Breast epithelium (tissue), 4 donors: ENCODE data around the gene RALGPS1. TPM values are rescaled to one million over a fixed set of nuclear protein-coding genes. Genes with fewer than 3 reads are reported as not detected.
A peak's percentile ranks its signal among the peaks of the same experiment; 100 is the strongest.

ENCODE experiments used
- DNase-seq, 2 donors: peaks; one replicate each; pipeline ENCODE4 v3.0.0-alpha.2; 2019; ENCODE audit warnings: low spot score in 2 of 2
- H3K27ac ChIP-seq, 2 donors: fragments of 200-600 bp; sonication (generic) in 1 of 2; one replicate each; pipeline ENCODE4 v1.5.1; 2016 to 2019; ENCODE audit warnings: mild to moderate bottlenecking in 1 of 2
- H3K27me3 ChIP-seq, 2 donors: fragments of 200-600 bp; sonication (generic) in 1 of 2; one replicate each; pipeline versions ENCODE4 v1.5.1 to v1.6.0; 2017 to 2019; ENCODE audit warnings: control low read depth in 1 of 2, mild to moderate bottlenecking in 1 of 2
- H3K36me3 ChIP-seq: fragments of 200-600 bp; one replicate; pipeline ENCODE4 v1.5.1; 2019
- H3K4me1 ChIP-seq, 2 donors: fragments of 200-600 bp; sonication (generic); one replicate each; pipeline ENCODE4 v1.5.1; 2016 to 2019; ENCODE audit warnings: control low read depth in 1 of 2
- H3K4me3 ChIP-seq, 3 donors: fragments of 200-600 bp; sonication (generic); 1 replicate in 2 of 3; 2 replicates in 1 of 3; pipeline ENCODE4 v1.5.1; 2016 to 2019; ENCODE audit warnings: mild to moderate bottlenecking in 3 of 3, moderate library complexity in 2 of 3
- H3K9me3 ChIP-seq, 2 donors: fragments of 200-600 bp; sonication (generic) in 1 of 2; one replicate each; pipeline ENCODE4 v1.5.1; 2016 to 2019; ENCODE audit warnings: control low read depth in 1 of 2
- POLR2A ChIP-seq: fragments of 450-650 bp; IDR thresholded peaks from one replicate; pipeline ENCODE4 v1.6.1; 2016; ENCODE audit warnings: antibody characterized with exemption, mild to moderate bottlenecking, moderate library complexity
- POLR2AphosphoS5 ChIP-seq, 3 donors: sonication (generic); formaldehyde crosslinking; IDR thresholded peaks; one replicate each; pipeline ENCODE4 v1.6.1; 2017; ENCODE audit warnings: antibody characterized with exemption in 3 of 3
- intact Hi-C: fragments of 100-400 bp; cut with DNase I; formaldehyde crosslinking; loops from one replicate; pipeline ENCODE4 v1.15.1; 2023; ENCODE audit warnings: low total_unique reads
- total RNA-seq, 3 donors: library from RNA; depleted of rRNA; stranded (reverse); fragments of >200 nt; gene quantifications; one replicate each; pipeline ENCODE4 v1.1.0, GENCODE V29; 2016
- TF ChIP-seq, protein P1 (sequence below), 3 donors: fragments of 450-650 bp; IDR thresholded peaks; one replicate each; pipeline ENCODE4 v1.5.1; 2016 to 2017; ENCODE audit warnings: antibody characterized with exemption in 3 of 3, mild to moderate bottlenecking in 3 of 3, moderate library complexity in 3 of 3

Gene RALGPS1
- total RNA-seq, 3 donors from 2014 or later = 5.8 to 30.7 (median 15.1) TPM

GRCh38 chr9:127222388-127223095 lies 308.0 kb downstream of the RALGPS1 start:
- H3K27ac ChIP-seq = no peak overlapping the region
- intact Hi-C loops = loop anchor here (10.0 kb wide), 1 partner anchor 192 kb away; no protein-coding TSS in a partner anchor
- H3K4me1 ChIP-seq = no peaks in the 10 kb centered on the region
- H3K4me3 ChIP-seq = no peak overlapping the region
- DNase-seq = no peak
- no peaks in the 10 kb centered on the region for H3K9me3 ChIP-seq
- H3K27me3 ChIP-seq = no peaks in the 10 kb centered on the region
- TF ChIP-seq POLR2AphosphoS5 (IDR thresholded peaks at IDR 0.05) (no peak), POLR2A (no peak)
- TF ChIP-seq, protein P1, sequence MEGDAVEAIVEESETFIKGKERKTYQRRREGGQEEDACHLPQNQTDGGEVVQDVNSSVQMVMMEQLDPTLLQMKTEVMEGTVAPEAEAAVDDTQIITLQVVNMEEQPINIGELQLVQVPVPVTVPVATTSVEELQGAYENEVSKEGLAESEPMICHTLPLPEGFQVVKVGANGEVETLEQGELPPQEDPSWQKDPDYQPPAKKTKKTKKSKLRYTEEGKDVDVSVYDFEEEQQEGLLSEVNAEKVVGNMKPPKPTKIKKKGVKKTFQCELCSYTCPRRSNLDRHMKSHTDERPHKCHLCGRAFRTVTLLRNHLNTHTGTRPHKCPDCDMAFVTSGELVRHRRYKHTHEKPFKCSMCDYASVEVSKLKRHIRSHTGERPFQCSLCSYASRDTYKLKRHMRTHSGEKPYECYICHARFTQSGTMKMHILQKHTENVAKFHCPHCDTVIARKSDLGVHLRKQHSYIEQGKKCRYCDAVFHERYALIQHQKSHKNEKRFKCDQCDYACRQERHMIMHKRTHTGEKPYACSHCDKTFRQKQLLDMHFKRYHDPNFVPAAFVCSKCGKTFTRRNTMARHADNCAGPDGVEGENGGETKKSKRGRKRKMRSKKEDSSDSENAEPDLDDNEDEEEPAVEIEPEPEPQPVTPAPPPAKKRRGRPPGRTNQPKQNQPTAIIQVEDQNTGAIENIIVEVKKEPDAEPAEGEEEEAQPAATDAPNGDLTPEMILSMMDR (IDR thresholded peaks at IDR 0.05) = no peak
- H3K36me3 ChIP-seq = no peaks in the 10 kb centered on the region

DNA sequence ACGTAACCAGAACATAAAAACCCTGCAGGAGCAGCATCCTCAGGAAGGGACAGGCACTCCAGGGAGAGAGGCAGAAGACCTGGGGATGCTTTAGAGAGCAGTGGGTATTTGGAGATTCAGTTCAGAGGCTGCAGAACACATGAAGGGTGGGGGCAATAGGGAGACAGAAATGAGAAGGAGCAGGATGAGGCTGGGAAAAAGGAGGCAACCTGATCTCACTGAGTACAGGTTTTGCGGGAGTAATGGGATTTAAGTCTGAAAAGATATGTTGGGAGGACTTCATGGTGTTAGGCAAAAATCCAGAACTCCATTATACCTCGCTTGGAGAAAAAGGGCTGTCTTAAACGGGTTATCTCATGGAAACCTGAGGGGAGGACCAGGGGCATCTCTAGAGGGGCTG lies 308.7 kb downstream of the RALGPS1 start:
- Histone ChIP-seq H3K4me3 (no peak overlapping the region), H3K27me3 (no peaks in the 10 kb centered on the region), H3K4me1 (no peaks in the 10 kb centered on the region), H3K9me3 (no peaks in the 10 kb centered on the region), H3K36me3 (no peaks in the 10 kb centered on the region), H3K27ac (peak overlapping the region; percentile 64 to 83)
- TF ChIP-seq POLR2A (no peak), POLR2AphosphoS5 (IDR thresholded peaks at IDR 0.05) (no peak)
- TF ChIP-seq, protein P1 (IDR thresholded peaks at IDR 0.05) = no peak
- no peak for DNase-seq
- intact Hi-C loops = loop anchor here (10.0 kb wide), 1 partner anchor 192 kb away; no protein-coding TSS in a partner anchor

GRCh38 chr9:127223810-127224177 lies 309.2 kb downstream of the RALGPS1 start:
- H3K9me3 ChIP-seq = no peaks in the 10 kb centered on the region
- peak in 1 of 2 donors; percentile 28 for DNase-seq
- H3K4me1 ChIP-seq = no peaks in the 10 kb centered on the region
- intact Hi-C loops = loop anchor here (10.0 kb wide), 1 partner anchor 191 kb away; no protein-coding TSS in a partner anchor
- peak overlapping the region; percentile 64 to 83 for H3K27ac ChIP-seq
- TF ChIP-seq POLR2AphosphoS5 (IDR thresholded peaks at IDR 0.05) (no peak), POLR2A (no peak)
- TF ChIP-seq, protein P1 (IDR thresholded peaks at IDR 0.05) = no peak
- no peaks in the 10 kb centered on the region for H3K36me3 ChIP-seq
- peak overlapping the region in 2 of 3 donors; percentile 76 to 79 for H3K4me3 ChIP-seq
- no peaks in the 10 kb centered on the region for H3K27me3 ChIP-seq

DNA sequence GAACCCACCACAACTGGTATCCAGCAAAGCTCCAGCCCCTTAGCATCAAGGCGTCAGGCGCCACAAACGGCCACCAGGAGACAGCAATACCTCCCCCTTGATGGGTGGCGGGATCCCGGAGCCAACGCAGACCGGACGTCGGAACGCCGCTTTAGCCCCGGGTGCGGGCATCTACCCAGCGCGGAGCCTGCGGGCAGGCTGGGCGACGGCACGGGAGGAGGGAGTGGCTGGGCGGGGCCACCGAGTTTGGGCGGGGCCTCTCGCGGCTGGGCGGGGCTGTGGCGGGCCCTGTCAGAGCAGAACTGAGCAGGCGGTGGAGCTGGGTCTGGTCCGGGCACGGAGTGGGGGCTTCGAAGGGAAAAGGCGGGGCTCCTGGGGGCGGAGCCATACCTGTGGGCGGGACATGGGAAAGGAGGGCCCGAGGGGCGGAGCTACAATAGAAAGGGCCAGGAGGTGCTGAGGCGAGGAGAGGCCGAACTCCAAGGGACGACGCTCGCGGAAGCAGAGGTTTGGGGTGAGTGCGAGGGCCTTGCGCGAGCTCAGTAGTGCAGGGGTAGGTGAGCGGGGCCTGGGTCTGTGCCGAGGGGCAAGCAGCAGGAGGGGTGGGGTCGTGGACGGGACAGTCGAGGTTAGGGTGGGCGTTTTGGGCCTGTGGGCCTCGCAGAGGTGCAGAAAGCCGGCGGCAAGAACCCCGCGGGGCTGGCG lies 309.7 kb downstream of the RALGPS1 start:
- intact Hi-C loops = loop anchor here (10.0 kb wide), 1 partner anchor 190 kb away; no protein-coding TSS in a partner anchor
- Histone ChIP-seq H3K4me3 (peak overlapping the region; percentile 47 to 79 (median 76)), H3K27me3 (no peaks in the 10 kb centered on the region), H3K4me1 (no peaks in the 10 kb centered on the region), H3K36me3 (no peaks in the 10 kb centered on the region), H3K9me3 (no peaks in the 10 kb centered on the region), H3K27ac (peak overlapping the region; percentile 64 to 83)
- peak in 1 of 3 donors; percentile 49 for TF ChIP-seq POLR2AphosphoS5 (IDR thresholded peaks at IDR 0.05)
- TF ChIP-seq POLR2A = no peak
- TF ChIP-seq, protein P1 (IDR thresholded peaks at IDR 0.05) = peak in 2 of 3 donors; percentile 28 to 33
- peak; percentile 90 to 94 for DNase-seq
